Erythroblast (primary cell): ENCODE results near the gene CNEP1R1.

Experiments used
- GATA1 ChIP-seq: IDR thresholded peaks from 2 replicates; pipeline ENCODE4 v1.6.1; 2011; ENCODE audit warnings: low read depth, mild to moderate bottlenecking, control low read depth, low read length, moderate library complexity
- POLR2A ChIP-seq: IDR thresholded peaks from 2 replicates; pipeline ENCODE4 v1.6.1; 2011; ENCODE audit warnings: mild to moderate bottlenecking, low read length

DNA sequence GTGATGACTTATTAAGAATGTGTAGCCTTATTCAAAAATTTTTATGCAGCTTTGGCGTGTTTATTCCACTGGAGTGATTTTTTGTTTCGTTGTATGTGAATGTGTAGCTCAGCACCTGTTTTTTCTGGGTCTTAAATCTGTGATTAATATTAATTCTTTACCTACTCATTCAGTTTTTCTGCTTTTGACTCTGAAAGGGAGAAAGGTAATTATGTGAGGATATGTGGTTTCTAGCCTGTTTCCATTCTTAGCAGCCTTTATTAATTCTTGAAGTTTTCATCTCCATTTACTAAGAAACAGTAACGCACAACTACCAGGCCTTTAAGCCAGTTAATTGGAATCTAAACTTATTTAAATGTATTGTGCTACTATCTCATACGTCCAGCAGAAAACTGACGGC, 47.7 kb downstream of the CNEP1R1 start:
- TF ChIP-seq POLR2A (no peak), GATA1 (no peak)
